WI38 (cell line): ENCODE data around the gene PRR29.
"Not testable (repeated sequence)": the region's sequence is repeated elsewhere in the genome, so short reads cannot be mapped to it uniquely, and the experiment has no call there.

Experiments
- H3K4me3 ChIP-seq: 2 replicates; pipeline ENCODE4 v1.5.1; 2011; ENCODE audit warnings: low read depth, mild to moderate bottlenecking, control low read depth, low read length
- CTCF ChIP-seq: IDR thresholded peaks from 2 replicates; pipeline ENCODE4 v1.5.1; 2012; ENCODE audit warnings: low read depth, mild to moderate bottlenecking, control low read depth, low read length

PRR29 gene

GRCh38 chr17:63975541-63976092, 22.5 kb upstream of the PRR29 start:
- no peak overlapping the region for H3K4me3 ChIP-seq
- no peak for TF ChIP-seq CTCF

GRCh38 chr17:63976702-63977101, 21.4 kb upstream of the PRR29 start:
- H3K4me3 ChIP-seq: no peak overlapping the region
- TF ChIP-seq CTCF: no peak

GRCh38 chr17:63978272-63979200, 19.6 kb upstream of the PRR29 start:
- no peak overlapping the region for H3K4me3 ChIP-seq
- TF ChIP-seq CTCF: no peak

- not testable (repeated sequence) for H3K4me3 ChIP-seq
Observed at GRCh38 chr17:63982641-63983040, 15.5 kb upstream of the PRR29 start.

- no peak for TF ChIP-seq CTCF
- no peak overlapping the region for H3K4me3 ChIP-seq
Observed at GRCh38 chr17:63983320-63983719, 14.8 kb upstream of the PRR29 start.

- no peak for TF ChIP-seq CTCF
- no peak overlapping the region for H3K4me3 ChIP-seq
Observed at GRCh38 chr17:63984236-63984635, 13.9 kb upstream of the PRR29 start.

- TF ChIP-seq CTCF: no peak
Observed at GRCh38 chr17:63984651-63985386, 13.3 kb upstream of the PRR29 start.

More at GRCh38 chr17:63984651-63985386, 13.3 kb upstream of the PRR29 start:
- H3K4me3 ChIP-seq: no peak overlapping the region
